GM18861 (cell line): ENCODE data around the gene SCART1.

Experiments used
- ATAC-seq: cut with Tn5 transposase; IDR thresholded peaks from one replicate; pipeline ENCODE4 v1.9.1; 2021; ENCODE audit not compliant: unreplicated experiment

The SCART1 gene

DNA sequence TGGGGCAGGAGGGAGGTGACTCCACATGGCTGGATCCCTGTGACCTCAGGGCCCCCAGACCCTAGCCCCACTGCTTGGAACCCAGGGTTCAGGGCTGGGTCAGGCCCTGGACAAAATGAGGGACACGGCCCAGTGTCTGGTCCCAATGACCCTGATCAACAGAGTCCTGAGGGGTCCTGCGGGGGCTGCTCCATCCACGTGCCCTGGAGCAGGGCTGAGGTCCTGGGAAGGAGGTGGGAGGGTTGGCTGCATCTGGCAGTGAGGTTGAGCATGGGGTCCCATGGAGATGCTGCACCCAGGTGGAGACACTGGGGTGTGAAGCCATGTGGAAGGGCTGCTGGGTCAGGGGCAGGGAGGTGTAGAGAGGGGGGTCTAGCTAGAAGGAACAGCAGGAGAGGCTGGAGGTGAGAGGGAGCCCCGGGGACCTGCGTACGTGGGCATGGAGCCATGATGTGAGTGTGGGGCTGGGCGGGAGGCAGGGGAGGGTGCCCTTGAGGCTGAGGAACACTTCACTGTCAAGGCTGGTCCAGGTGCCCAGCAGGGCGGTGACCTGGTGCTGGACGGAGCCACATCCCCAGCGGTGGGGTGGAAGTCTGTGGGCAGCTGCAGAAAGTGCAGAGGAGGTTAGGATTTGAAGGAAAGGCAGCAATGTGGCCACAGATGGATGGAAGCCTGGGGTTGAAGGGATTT, 604 bp downstream of the SCART1 start:
- ATAC-seq = no peak

DNA sequence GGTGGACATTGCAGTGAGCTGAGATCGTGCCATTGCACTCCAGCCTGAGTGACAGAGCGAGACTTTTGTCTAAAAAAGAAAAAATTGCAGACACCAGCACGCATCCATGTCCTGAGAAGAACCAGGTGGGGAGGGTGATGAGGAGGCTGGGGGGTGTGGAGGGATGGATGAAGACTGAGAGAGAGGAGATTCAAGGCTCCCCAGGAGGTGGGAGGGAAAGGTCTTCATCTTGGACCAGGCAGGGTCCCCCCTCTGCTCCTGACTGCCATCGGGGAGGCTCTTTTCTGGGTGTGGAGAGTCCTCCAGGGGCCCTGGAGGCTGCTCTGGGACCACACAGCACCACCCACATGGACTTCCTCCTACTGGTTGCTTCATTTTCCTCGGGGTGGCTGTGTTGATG, 1.5 kb downstream of the SCART1 start:
- no peak for ATAC-seq

- no peak for ATAC-seq
These were observed 1.9 kb downstream of the SCART1 start for GRCh38 chr10:133455611-133456031.

GRCh38 chr10:133456041-133456951, 2.6 kb downstream of the SCART1 start:
- ATAC-seq = no peak

- no peak for ATAC-seq
These were observed 3.5 kb downstream of the SCART1 start for GRCh38 chr10:133457100-133457841.

- ATAC-seq = no peak
These were observed 4.4 kb downstream of the SCART1 start for GRCh38 chr10:133458021-133458709.

GRCh38 chr10:133458710-133459453, 5.1 kb downstream of the SCART1 start:
- ATAC-seq = no peak

- no peak for ATAC-seq
These were observed 5.9 kb downstream of the SCART1 start for GRCh38 chr10:133459454-133460207.

- ATAC-seq = no peak
These were observed 6.5 kb downstream of the SCART1 start for GRCh38 chr10:133460208-133460769.

DNA sequence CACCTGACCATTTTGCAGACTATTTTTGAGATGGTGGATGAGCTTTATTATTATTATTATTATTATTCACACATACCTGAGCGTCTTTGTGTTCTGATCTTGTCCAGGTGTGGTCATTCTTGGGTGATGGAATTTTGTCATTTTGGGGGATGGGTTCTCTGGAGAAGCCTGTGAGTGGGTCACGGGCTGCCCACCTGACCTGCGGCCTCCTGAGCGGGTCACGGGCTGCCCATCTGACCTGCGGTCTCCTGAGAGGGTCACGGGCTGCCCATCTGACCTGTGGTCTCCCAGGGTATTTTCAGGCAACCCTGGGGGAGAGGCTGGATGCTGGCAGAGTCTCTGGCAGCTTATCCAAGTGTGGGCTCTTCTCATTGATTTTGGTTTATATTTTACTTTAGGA, 7.3 kb downstream of the SCART1 start:
- no peak for ATAC-seq

GRCh38 chr10:133461841-133462240, 8.1 kb downstream of the SCART1 start:
- ATAC-seq = no peak

DNA sequence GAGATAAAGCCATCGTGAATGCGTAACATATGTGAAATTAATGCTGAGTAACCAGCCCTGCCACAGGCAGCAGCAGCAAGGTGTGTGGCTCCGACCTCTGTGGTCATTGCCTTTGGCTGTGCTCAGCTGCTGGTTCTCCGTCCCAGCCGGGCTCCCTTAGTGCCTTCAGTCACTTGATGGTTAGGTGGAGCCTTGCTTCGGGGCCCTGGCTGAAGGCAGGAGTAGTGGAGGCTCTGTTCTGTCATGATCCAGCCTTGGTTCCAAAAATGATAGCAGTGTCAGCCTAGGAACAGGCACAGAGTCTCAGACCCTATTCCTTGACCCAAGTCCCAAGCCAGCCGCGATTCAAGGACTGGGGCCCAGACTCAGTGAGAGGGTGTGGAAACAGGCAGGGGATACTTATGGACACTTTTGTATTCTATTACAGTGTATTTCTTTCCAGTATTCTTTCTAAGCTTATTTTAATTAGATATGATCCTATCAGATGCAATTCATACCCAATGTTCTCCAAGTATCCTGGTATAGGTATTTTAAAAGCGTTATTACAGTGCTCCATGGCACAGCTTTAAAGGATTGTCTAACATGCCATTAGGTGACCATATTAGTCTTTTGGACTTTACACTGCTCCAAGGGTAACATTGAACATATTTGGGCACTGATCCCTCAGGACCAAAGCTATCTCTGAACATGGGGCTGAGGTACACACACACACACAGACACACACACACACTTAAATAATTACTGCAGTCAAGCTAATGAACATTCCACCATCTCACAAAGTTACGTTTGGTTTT, 9.0 kb downstream of the SCART1 start:
- no peak for ATAC-seq

DNA sequence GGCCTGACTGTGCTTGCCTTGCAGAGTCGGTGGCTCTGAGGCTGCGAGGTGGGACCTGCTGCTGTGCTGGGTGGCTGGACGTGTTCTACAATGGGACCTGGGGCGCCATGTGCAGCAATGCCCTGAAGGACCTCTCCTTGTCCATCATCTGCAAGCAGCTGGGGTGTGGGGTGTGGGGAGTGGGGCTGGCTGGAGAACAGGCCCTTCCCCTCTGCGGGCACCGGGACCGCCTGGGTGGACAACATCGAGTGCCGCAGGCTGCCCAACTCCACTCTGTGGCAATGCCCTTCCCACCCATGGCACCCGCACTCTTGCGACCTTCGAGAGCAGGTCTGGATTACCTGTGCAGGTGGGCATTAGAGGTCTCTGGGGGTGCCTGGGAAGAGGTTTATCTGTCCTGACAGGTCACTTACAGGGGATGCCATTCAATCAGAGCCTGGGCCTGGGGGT, 10.9 kb downstream of the SCART1 start:
- no peak for ATAC-seq

- ATAC-seq = no peak
These were observed 11.6 kb downstream of the SCART1 start for GRCh38 chr10:133465191-133465949.

- ATAC-seq = no peak
These were observed 12.3 kb downstream of the SCART1 start for GRCh38 chr10:133465950-133466474.

GRCh38 chr10:133466683-133467275, 13.0 kb downstream of the SCART1 start:
- ATAC-seq = no peak
